Stimulated activated naive CD4-positive, alpha-beta T cell treated with Interleukin-2 at 50 U/mL for 16 hours (primary cell): Measurements from ENCODE around the gene SAFB2.
"Not testable (repeated sequence)": the region's sequence is repeated elsewhere in the genome, so short reads cannot be mapped to it uniquely, and the experiment has no call there.

Experiments
- DNase-seq: peaks from one replicate; lab custom pipeline; 2025; lab: John Stamatoyannopoulos, UW

SAFB2 gene

DNA sequence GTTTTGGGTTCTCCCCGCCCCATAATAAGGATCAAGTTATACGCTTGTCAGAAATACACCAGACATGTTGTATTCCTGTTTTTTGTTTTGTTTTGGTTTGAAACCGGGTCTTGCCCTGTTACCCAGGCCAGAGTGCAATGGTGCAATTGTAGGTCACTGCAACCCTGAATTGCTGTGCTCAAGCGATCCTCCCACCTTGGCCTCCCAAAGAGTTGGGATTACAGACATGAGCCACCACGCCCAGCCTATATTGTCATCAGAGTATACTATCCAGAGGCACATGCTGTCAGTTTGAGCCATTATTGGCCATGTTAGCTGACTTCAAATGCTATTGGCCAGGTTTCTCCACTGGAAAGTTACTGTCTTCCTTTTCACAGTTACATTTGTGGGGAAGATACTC lies 10.1 kb upstream of the SAFB2 start:
- no peak for DNase-seq

DNA sequence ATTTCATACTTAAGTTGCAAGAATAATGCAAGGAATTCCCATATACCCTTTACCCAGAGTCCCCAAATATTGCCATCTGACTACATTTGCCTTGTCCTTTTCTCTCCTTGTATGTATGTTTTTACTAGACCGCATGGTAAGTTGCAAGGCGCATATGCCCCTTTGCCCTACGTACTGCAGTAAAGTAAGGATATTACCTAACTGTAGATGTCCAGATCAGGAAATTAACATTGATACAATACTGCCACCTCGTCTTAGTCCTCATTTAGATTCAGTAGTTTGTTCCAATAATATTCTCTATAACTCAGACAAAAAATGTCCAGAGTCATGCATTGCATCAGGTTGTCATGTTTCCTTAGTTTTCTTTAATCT lies 9.7 kb upstream of the SAFB2 start:
- no peak for DNase-seq

DNA sequence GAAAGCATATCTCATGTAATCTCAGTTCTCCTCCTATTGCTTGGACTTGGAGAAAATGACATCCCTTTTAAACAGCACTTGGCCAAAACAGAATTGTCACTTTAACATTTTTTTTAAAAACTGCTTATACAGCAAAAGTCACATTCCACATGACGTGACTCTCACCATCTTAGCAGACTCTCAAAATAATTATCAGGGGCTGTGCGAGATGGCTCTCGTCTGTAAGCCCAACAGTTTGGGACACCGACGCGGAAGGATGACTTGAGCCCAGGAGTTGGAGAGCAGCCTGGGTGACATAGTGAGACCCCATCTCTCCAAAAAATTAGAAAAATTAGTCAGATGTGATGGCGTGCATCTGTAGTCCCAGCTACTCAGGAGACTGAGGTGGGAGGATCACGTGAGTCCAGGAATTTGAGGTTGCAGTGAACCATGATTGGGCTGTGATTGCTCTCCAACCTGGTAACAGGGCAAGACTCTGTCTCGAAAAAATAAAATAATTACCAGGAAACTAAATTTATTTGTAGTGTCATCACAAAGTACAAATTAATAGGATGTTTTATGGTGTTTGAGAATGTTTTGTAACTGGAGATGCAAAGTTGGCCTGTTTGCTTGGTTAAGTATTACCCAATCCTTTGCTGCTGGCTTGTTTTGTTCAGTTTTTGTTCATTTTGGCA lies 9.1 kb upstream of the SAFB2 start:
- no peak for DNase-seq

DNA sequence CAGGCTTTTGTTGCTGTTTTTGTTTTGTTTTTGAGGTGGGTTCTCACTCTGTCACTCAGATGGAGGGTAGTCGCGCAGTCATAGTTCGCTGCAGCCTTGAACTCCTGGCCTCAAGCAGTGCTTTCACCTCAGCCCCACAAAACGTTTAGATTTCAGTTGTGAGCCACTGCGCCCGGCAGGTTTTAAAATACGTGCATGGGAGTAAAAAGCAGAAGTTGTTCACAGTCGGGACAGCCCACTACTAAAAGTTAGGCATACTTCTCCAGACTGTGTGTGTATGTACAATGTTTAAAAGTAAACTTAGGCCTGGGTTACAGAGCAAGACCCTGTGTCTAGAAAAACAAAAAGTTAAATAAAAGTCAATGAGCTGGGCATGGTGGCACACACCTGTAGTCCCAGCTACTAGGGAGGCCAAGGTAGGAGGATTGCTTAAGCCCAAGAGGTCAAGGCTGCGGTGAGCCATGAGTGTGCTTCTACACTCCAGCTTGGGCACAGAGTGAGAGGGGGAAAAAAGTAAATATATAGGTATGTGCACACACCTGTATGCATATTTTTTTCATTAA lies 6.4 kb upstream of the SAFB2 start:
- DNase-seq: no peak

DNA sequence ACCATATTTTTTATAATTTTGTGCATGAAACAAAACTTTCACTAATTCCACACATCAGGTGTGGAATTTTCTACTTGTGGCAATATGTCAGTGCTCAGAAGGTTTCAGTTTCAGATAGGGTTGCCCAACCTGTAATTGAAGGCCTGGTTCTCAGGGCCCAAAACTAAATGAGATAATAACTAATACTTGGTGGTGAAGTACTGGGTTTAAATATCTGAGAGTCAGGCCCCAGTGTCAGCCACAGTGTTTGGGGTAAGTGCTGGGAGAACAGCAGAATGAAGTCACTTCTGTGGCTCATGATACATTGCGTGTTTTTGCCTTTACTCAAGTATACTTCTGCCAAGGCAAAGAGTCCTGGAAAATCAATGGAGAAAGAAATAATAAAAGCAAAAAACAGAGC lies 5.9 kb upstream of the SAFB2 start:
- DNase-seq: no peak

DNA sequence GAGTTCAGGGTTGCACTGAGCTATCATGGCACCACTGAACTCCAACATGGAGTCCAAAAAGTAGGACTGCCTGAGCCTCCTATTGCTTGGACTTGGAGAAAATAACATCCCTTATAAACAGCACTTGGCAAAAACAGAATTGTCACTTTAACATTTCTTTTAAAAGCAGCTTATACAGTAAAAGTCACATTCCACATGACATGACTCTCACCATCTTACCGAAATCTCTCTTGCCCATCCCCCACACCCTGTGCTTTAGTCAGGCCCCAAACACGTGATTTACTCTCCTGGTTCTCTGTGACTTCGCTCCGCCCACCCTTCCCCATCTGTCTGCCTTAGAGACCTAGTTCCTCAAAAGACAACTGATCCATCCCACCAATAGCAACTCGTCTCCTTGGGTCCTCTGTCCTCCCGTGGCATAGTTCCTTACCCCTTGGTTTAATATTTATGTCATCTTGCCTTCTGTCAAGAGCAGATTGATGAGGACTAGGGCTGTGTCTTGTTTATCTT lies 4.9 kb upstream of the SAFB2 start:
- DNase-seq: peak; percentile 14

DNA sequence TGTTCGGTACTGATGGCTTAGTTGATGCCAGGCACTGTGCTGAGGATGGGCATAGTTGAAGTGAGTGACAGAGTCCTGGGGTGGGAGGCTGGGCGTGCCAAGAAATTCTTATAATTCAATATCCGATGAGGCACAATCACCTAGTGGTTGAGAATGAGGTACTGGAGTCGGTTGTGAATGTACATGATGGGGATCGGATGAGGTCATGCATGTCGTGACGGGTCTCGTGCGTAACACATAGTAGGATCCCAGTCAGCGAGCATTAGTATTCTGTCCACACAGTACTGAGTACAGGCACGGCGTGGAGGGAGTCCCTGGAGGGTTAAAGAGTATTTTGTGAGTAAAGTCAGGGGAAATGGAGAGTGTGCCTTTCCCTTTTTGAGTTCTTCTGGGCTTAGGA lies 3.1 kb upstream of the SAFB2 start:
- no peak for DNase-seq

DNA sequence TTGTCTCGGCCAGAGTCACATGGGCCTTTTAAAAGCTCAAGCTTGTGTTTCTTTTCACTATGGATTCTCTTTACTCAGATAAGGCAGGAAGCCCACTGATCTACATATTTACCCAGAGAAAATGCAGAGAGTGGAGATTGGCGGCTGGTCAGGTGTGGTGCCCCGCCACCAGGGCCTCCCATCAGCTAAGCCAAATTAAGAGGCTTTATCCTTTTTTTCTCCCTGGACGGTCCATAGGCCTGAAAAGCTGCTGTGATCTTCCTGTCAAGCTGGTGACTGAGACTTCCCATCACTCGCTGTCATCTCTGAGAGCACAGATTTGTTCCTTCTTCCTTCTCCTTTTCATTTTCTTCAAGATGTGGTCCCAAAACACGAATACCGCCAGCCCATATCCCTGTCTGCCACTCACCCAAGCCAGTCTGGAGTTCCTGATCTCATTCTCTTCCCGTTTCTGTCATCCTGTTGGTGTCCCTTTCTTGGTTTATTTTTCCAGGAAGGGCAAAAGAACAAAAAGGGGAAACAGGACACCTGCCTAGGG lies 2.2 kb upstream of the SAFB2 start:
- DNase-seq: no peak

DNA sequence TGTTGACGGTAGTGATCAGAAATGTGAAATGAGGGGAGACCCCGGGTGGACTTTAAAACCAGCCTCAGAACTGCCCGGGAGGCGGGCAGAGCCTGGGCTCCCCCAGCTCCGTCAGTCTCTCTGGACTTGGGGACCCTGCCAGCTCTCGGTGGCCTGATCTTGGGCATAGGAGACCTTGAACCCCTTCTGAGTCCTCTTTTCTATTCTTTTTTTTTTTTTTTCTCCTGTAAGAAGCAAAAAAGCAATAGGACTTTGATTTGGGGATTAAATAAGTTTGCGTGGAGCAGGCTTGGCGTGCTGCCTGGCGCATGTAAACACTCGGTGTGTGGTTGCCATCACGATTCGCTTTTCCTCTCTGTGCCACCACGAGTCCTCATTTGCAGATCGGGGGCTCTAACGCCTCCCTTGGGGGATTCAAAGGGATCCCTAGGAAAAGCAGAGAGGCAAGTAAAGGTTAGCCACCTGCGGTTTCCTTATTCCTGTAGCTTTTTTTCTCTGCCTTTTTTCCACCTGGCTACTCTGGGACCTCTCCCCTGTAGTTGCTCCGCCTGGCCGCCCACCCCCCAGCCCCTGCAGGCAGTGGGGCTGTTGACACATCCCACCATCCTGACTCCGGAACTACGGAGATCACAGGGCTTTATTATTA lies 1.6 kb upstream of the SAFB2 start:
- DNase-seq: peak; percentile 13

DNA sequence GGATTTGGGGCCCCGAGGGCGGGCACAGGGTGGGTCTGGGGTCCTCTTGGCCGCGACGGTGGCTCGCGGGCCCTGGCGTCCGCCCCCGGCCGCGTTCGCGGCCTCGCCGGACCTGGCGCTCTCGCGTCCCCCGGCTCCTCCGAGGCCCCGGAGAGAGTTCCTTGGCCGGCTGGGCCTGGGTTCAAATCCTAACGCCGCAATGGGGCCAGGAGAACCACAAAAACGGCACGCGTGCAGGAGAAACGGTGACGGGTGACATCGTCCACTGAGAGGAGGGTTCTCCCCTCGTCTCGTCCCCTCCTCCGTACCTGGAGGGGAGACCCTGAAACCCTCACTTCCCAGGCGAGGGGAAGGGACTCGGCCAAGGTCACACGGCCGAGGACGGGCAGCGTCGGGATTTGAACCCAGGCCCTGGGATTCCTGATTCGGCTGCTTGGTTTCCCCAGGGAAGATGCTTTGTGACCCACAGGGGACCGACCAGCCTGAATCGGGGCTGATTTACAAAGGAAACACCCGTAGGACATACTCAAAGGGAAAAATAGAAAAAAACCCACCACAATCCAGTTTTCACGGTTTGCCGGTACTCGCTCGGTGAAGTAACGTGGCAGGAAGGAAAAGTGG lies 931 bp upstream of the SAFB2 start:
- peak; percentile 49 for DNase-seq

DNA sequence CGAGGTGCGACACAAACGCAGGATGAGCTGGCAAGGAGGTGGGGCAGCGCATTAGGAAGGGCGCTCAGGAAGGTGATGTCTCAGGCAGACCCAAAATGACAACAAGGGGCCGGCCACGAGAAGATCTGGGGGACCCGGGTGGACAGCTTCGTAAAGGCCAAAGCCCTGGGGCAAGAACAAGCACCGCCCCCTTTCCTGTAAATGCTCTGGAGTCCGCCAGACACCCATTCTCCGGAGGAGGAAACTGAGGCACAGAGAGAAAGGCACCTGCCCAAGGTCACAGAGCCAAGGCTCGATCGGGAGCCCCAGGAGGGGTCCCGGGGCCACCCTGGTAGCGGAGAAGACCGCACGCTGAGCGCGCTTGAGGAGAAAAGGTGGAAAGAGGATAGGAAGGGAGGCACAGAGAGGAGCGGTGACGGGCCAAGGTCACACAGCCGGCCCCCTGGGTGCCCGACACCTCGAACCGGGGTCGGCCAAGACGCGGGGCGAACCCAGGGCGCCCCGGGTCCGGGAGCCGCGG lies 571 bp downstream of the SAFB2 start:
- peak; percentile 29 for DNase-seq

DNA sequence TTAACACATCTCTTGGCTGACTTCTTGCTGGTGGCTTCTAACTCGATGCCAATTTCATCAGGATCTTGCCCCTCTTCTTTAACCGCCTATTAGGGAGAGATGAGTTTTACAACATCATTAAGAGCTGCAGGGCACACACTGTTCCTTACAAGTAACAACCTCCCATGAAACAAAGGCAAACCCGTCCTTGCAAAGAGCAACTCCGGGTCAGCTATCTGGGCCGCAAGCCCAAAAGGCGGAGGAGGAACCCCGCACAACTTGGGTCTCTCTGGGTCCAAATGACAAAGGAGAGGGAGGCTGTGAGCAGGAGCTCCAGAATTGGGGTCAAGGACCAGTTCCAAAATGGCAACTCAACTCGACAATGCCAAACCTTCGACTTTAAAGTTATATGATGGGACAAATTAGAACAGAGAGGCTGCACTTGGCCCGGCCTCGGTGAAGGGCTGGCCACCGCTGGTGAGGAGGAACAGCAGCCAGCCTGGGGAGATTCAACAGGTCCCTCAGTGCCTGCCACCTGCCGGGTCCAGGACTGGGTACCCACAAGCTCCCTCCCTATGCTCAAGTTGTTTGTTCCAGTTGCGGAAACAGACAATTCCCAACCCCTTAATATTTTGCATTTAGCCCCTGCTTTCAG lies 1.1 kb downstream of the SAFB2 start:
- DNase-seq: no peak

DNA sequence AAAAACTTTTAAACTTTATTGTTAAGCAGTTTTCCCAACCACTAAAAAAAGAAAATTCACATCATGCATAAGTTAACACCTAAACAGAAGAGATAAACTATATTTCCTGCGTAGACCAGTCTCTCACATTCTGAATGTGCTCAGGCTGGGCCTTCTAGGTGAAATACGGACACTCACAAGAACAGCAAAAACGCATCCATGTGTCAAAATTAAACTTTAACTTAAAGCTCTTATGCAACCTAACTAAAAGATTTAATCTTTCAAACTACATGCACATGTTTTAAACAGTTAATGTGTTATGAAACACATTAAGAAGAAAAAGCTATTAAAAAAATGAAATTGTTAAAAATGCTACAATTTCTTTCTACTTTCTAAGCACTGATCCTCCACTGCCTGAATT lies 2.6 kb downstream of the SAFB2 start:
- DNase-seq: no peak

DNA sequence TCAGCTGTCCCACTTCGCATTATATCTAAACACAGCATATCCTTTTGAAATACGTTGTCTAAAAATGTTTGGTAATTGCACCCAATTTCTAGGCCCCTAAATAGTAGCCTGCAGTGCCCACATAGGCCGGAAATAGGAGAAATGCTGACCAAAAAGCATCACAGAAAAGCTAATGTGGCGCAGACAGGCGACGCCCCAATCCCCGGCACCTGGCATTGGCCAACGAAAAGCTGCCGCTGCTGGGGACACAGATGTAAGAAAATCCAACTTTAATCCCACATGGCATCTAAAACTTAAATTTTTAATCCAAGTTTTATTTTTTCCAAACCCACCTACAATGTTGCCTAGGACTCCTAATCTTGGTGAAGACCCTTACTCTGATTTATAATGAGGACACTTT lies 4.0 kb downstream of the SAFB2 start:
- no peak for DNase-seq

DNA sequence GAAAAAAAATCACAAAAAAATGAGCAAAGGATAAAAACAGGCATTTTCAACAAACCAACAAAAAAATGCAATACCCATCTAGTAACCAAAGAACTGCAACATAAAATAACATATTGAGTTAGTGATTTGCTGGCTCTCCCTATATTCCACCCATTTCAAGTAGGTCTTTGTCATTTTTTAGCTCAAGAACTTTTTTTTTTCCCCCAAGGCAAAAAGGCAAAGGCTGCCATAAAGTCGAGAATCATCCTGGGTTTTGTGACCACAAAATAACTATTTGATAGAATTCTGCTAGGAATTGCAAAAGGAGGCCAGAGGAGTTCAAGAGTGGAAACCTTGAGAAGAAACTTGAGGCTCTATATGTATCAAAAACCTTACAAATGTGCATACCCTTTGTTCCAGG lies 5.5 kb downstream of the SAFB2 start:
- no peak for DNase-seq

DNA sequence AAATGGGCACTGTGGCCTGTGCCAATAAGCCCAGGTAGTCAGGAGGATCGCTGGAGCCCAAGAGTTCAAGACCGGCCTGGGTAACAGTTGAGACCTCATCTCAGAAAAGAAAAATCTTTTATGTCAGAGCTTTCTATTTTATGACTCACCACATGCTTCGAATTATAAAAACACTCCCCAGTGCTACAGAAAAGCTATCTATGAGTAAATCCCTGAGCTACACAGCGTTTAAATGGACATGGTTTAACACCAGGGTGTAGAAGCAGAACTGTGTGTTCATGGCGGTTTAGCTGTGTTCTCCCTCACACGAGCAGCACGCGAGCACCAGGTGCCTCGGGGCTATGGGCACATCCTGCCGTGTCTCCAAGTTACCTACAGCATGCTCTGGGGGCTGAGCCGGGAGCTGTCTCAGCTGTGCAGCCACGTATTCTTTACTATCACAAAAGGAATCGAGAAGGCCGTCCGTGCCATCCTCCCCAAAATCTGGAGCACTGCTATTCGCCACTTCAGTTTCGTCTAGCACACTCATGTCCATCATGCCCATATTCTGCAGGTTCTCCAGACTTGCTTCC lies 6.7 kb downstream of the SAFB2 start:
- no peak for DNase-seq

DNA sequence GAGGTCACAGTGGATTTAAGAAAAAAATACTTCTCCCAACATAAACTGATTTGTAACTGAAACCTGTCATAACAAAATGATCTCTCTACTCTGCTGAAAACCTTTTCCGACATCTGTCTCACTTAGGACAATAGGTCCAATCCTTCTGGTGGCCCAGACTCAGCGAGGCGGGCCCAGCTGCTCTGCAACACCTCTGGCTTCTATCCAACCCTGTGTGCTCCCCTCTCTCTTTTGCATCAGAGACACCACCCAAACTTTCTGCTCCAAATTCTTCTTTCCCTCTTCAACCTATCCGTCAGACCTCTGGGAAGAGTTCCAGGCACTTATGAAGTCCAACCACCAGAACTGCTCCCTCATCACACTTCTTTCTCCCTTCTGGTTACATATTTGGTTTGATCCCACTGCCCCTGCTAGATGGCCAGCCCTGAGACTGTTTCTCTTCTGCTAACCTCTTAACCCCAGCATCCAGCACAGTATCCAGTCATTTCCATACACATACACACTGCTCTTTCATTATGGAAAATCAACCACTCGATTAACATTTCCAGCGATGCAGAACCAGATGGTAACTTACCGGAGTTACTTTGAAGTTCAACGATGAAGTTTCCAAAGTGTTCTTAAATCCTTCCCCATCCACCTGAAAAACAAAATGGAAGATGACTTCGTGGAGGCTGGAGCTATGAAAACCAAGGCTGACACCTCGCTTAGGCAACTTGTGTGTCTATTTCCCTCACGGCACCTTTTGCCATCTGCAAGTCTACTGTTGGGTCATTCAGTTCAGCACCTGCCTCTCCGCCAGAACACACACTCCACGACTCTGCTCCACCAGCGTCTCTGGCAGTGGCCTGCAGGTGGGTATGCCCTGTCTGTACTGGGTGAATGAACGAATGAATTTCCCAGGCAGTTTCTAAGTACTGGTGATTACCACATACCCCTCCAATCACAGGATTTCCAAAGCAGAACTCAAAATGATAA lies 9.4 kb downstream of the SAFB2 start:
- no peak for DNase-seq

DNA sequence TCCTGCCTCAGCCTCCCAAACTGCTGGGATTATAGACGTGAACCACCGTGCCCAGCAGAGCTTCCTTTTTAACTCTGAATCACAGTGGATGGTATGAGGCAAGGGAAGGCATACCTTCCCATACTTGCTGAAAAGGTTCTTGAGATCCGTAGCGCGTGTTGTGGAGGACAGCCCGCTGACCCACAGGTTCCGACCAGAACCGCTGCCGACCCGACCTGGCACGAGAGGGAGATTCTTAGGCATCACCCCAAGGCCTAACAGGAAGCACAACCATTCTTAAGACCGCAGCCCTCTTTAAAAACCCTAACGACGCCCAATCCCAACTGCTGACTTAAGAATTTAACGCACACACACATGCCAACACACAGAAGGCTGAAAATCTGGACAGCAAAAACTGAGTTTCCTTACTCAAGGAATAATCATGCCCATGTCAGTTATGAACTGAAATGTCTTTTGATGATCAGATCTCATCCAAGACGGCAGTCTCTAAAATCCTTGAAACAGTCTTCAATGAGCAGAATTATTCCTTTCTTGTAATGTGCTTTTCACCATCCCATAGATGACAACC lies 12.6 kb downstream of the SAFB2 start:
- no peak for DNase-seq

DNA sequence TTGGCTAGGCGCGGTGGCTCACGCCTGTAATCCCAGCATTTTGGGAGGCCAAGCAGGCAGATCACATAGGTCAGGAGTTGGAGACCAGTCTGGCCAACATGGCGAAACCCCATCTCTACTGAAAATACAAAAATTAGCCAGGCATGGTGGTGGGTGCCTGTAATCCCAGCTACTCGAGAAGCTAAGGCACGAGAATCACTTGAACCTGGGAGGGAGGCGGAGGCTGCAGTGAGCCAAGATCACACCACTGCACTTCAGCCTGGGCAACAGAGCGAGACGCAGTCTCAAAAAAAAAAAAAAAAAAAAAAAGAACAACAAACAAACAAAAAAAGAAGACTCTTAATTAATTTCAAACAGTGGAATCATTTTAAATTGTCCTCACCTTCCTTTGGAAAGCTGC lies 13.8 kb downstream of the SAFB2 start:
- not testable (repeated sequence) for DNase-seq

DNA sequence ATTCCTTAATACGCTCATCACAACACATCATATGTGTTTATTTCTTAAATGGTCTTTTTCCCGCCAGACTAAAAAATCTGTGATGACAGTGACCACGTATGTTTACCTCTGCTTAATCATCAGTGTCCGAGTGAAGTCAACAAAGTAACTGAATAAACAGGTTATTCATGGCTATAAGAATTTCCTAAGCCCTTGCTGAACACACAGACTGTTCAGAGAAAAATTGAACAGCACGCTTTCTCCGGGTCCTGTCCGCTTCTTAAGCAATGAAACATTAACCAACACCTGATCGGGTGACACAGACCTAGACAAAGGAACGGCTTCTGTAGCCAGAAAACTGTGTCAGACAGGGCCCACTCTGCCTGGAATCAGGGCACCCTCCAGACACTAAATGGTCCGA lies 14.3 kb downstream of the SAFB2 start:
- DNase-seq: no peak
